Measurements from ENCODE around the gene SMAD6.

DNA sequence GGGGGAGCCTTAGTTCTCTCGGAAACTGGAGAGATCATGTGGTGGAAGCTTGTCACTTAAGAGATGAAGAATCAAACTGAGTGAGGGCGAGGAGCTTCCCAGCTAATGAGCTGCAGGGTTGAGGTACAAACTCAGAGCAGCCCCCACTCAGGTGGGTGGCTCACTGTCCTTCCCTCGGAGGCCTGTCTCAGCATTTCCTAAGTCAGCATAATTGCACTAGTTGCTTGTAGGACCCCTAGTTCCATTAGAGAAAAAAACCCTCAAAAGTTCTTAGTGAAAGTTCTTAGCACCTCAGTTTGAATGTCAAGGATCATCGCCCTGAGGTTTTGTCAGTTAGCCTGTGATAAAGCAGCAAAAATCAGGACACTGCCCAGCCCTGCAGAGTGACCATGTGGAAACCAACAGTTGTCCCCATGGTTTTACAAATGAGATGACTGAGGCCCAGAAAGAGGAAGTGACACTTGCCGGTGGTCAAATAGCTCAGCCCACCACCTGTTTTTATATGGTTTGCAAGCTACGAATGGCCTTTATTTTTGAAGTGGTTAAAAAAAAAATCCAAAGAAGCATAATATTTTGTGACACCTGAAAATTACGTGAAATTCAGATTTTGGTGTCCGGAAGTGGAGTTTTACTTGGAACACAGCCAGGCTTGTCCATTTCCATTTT, 11.9 kb downstream of the SMAD6 start:
- no peak for TF ChIP-seq EZH2 (IDR thresholded peaks at IDR 0.05; ENCODE audit: borderline replicate concordance, control insufficient read depth, low read depth, low read length)
- TF ChIP-seq, protein P1, sequence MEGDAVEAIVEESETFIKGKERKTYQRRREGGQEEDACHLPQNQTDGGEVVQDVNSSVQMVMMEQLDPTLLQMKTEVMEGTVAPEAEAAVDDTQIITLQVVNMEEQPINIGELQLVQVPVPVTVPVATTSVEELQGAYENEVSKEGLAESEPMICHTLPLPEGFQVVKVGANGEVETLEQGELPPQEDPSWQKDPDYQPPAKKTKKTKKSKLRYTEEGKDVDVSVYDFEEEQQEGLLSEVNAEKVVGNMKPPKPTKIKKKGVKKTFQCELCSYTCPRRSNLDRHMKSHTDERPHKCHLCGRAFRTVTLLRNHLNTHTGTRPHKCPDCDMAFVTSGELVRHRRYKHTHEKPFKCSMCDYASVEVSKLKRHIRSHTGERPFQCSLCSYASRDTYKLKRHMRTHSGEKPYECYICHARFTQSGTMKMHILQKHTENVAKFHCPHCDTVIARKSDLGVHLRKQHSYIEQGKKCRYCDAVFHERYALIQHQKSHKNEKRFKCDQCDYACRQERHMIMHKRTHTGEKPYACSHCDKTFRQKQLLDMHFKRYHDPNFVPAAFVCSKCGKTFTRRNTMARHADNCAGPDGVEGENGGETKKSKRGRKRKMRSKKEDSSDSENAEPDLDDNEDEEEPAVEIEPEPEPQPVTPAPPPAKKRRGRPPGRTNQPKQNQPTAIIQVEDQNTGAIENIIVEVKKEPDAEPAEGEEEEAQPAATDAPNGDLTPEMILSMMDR (IDR thresholded peaks at IDR 0.05 in 2 of 3, conservative IDR thresholded peaks at IDR 0.05 in 1 of 3; ENCODE audit: control insufficient read depth in 2 of 3, extremely low read depth in 1 of 3, insufficient read depth in 1 of 3, low read depth in 3 of 3, low read length in 3 of 3), result no peak
- TF ChIP-seq, protein P2, sequence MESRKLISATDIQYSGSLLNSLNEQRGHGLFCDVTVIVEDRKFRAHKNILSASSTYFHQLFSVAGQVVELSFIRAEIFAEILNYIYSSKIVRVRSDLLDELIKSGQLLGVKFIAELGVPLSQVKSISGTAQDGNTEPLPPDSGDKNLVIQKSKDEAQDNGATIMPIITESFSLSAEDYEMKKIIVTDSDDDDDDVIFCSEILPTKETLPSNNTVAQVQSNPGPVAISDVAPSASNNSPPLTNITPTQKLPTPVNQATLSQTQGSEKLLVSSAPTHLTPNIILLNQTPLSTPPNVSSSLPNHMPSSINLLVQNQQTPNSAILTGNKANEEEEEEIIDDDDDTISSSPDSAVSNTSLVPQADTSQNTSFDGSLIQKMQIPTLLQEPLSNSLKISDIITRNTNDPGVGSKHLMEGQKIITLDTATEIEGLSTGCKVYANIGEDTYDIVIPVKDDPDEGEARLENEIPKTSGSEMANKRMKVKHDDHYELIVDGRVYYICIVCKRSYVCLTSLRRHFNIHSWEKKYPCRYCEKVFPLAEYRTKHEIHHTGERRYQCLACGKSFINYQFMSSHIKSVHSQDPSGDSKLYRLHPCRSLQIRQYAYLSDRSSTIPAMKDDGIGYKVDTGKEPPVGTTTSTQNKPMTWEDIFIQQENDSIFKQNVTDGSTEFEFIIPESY (IDR thresholded peaks at IDR 0.05), result no peak
- TF ChIP-seq PBX3 (IDR thresholded peaks at IDR 0.05; ENCODE audit: insufficient replicate concordance, low read depth, low read length), result no peak
- TF ChIP-seq JUND (IDR thresholded peaks at IDR 0.05; ENCODE audit: low read depth, low read length), result no peak
- peak; percentile 50; the same call in 1 of the 2 replicates for TF ChIP-seq ZNF217 (IDR thresholded peaks at IDR 0.05)
- TF ChIP-seq CBFB (IDR thresholded peaks at IDR 0.05; ENCODE audit: low read depth), result peak; percentile 64
- TF ChIP-seq EP300 (IDR thresholded peaks at IDR 0.05; ENCODE audit: borderline replicate concordance in 1 of 2, control insufficient read depth in 1 of 2, low read depth in 2 of 2, low read length in 2 of 2), result peak; percentile 84 to 87
- TF ChIP-seq MXI1 (IDR thresholded peaks at IDR 0.05; ENCODE audit: low read depth, low read length), result no peak; the same call in 1 of the 2 replicates
- TF ChIP-seq RAD51 (IDR thresholded peaks at IDR 0.05), result no peak

All from GM12878 (cell line).